ACC112 (cell line): Measurements from ENCODE around the gene KLF17.
"Not testable (repeated sequence)": the region's sequence is repeated elsewhere in the genome, so short reads cannot be mapped to it uniquely, and the experiment has no call there.

Source experiments
- H2AFZ ChIP-seq: fragments of 200-600 bp; sonication (generic); one replicate; pipeline ENCODE4 v1.6.0; 2017; ENCODE audit warnings: antibody characterized with exemption, low read length; ENCODE audit not compliant: unreplicated experiment
- H3K27ac ChIP-seq: fragments of 200-600 bp; sonication (generic); 2 replicates; pipeline ENCODE4 v1.5.1; 2014; ENCODE audit warnings: low read depth, mild to moderate bottlenecking, antibody characterized with exemption, low read length, moderate library complexity
- H3K27me3 ChIP-seq: fragments of 200-600 bp; sonication (generic); 2 replicates; pipeline ENCODE4 v1.6.1; 2014; ENCODE audit warnings: mild to moderate bottlenecking, antibody characterized with exemption, low read length, moderate library complexity, mixed read lengths; ENCODE audit not compliant: insufficient read depth
- H3K36me3 ChIP-seq: fragments of 200-600 bp; sonication (generic); 2 replicates; pipeline ENCODE4 v1.6.1; 2016; ENCODE audit warnings: mild to moderate bottlenecking, antibody characterized with exemption, low read length, moderate library complexity, mixed read lengths; ENCODE audit not compliant: insufficient read depth
- H3K4me1 ChIP-seq: fragments of 200-600 bp; sonication (generic); one replicate; pipeline ENCODE4 v1.6.1; 2016; ENCODE audit warnings: low read length, mixed read lengths; ENCODE audit not compliant: insufficient read depth, unreplicated experiment, control insufficient read depth
- H3K4me3 ChIP-seq: fragments of 200-600 bp; sonication (generic); 2 replicates; pipeline ENCODE4 v1.5.1; 2014; ENCODE audit warnings: mild to moderate bottlenecking, low read depth, low read length
- H3K79me2 ChIP-seq: fragments of 200-600 bp; sonication (generic); one replicate; pipeline ENCODE4 v1.6.0; 2016; ENCODE audit warnings: low read length; ENCODE audit not compliant: control insufficient read depth, unreplicated experiment, insufficient read depth

Gene KLF17

DNA sequence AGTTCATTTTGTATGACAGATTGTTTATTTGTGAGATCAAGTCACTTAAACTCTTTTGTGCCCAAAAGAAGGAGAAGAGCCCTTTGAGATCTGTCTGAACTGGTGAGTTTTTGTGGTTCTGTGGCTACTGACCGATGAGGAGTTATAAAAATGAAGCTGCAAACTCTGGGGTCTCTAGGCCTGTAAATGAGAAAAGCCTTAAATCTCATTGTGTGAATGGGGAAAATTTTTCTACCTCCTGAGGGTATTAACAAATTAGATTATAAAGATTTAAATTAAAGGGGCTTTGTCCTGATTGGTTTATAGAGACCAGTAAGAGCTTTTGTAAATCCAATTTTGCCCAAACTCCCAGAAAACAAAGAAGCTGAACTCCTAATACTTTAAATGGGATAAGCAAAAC, 9.7 kb upstream of the KLF17 start:
- Histone ChIP-seq H3K4me1 (peaks cover 7% of the 10 kb centered on the region), H3K79me2 (no peaks in the 10 kb centered on the region), H3K27me3 (no peaks in the 10 kb centered on the region), H3K27ac (no peak overlapping the region), H2AFZ (no peak overlapping the region), H3K36me3 (no peaks in the 10 kb centered on the region), H3K4me3 (no peak overlapping the region)

DNA sequence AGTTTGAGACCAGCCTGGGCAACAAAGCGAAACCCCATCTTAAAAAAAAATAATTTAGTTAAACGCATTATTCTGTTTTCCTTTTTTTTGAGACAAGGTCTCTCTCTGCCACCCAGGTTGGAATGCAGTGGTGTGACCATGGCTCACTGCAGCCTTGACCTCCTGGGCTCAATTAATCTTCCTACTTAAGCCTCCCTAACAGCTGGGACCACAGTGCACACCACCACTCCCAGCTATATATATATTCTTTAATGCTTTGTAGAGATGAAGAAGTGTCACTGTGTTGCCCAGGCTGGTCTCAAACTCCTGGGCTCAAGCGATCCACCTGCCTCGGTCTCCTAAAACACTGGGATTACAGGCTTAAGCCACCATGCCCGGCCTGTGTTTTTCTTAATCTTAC, 7.7 kb upstream of the KLF17 start:
- H3K4me1 ChIP-seq = peaks cover 7% of the 10 kb centered on the region
- H2AFZ ChIP-seq = no peak overlapping the region
- no peaks in the 10 kb centered on the region for H3K79me2 ChIP-seq
- no peaks in the 10 kb centered on the region for H3K36me3 ChIP-seq
- no peak overlapping the region for H3K4me3 ChIP-seq
- no peak overlapping the region for H3K27ac ChIP-seq
- H3K27me3 ChIP-seq = no peaks in the 10 kb centered on the region

DNA sequence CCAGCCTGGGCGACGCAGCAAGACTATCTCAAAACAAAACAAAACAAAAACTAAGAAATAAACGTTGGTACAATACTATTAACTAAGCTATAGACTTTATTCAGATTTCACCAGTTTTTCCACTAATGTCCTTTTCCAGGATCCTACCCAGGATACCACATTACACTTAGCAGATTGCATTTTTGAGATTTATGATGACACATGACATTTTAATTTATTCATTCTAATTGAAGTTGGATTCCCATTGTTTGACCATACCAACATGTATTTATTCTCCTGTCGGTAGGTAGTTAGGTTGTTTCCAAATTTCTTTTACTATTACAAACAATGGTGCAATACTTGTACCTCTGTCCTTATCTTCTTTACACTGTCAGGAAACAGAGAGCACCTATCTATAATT, 6.8 kb upstream of the KLF17 start:
- Histone ChIP-seq H3K4me3 (no peak overlapping the region), H3K27ac (no peak overlapping the region), H3K79me2 (no peaks in the 10 kb centered on the region), H2AFZ (no peak overlapping the region), H3K4me1 (peaks cover 7% of the 10 kb centered on the region), H3K36me3 (no peaks in the 10 kb centered on the region), H3K27me3 (no peaks in the 10 kb centered on the region)

DNA sequence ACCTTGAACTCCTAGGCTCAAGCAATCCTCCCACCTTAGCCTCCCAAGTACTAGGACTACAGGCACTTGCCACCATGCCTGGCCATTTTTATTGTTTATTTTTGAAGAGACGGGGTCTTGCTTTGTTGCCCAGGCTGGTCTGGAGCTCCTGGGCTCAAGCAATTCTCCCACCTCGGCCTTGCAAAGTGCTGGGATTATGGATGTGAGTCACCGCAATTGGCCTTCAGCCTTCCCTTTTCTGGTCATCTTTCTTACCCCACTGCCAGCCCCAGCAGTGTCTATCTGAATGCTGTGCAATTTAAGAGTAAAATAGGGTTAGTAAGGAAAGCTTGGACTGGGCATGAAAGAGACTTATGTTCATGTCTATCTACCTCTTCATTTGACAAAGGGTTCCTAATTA, 6.1 kb upstream of the KLF17 start:
- Histone ChIP-seq H3K27ac (no peak overlapping the region), H2AFZ (no peak overlapping the region), H3K4me1 (peaks cover 7% of the 10 kb centered on the region), H3K4me3 (no peak overlapping the region), H3K79me2 (no peaks in the 10 kb centered on the region), H3K36me3 (no peaks in the 10 kb centered on the region), H3K27me3 (no peaks in the 10 kb centered on the region)

DNA sequence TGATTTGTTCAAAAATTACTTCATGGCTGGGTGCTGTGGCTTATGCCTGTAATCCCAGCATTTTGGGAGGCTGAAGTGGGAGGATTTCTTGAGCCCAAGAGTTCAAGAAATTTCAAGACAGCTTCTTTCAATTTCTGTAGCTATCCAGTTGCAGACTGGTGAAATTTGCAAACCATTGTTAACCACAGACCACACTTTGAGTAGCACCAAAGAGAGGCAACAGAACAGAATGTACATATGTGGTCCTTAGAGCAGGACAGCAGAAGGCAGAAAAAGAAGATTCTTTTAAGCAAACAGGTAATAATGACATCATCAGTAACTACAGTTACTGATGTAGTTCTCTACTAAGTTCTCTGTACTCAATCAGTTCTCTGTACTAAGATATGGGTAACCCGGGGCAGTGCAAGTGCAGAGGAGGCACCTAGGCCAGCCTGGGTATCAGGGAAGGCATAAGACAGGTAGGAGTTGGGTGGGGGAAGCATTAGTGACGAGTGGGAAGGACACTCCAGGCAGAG, 5.5 kb upstream of the KLF17 start:
- Histone ChIP-seq H2AFZ (no peak overlapping the region), H3K4me3 (no peak overlapping the region), H3K36me3 (no peaks in the 10 kb centered on the region), H3K4me1 (peaks cover 3% of the 10 kb centered on the region), H3K79me2 (no peaks in the 10 kb centered on the region), H3K27me3 (no peaks in the 10 kb centered on the region), H3K27ac (no peak overlapping the region)

DNA sequence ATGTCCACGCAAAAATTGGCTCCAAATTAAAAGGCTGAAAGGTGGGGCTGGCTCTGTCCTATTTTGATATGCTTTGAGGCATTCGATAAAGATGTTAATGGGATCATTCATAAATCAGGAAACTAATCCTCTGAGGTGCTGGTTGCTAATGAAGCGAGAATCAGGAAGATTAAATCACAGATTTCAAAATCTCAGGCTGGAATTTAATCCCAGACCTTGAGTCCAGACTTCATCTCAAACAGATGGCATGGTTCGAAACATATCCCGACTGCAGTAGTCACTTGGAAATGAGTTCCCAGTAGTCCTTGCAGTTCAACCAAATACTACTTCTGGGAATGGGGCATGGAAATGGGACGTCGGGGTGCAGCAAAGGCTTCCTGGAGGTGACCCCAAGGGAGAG, 4.5 kb upstream of the KLF17 start:
- no peaks in the 10 kb centered on the region for H3K27me3 ChIP-seq
- H2AFZ ChIP-seq = no peak overlapping the region

DNA sequence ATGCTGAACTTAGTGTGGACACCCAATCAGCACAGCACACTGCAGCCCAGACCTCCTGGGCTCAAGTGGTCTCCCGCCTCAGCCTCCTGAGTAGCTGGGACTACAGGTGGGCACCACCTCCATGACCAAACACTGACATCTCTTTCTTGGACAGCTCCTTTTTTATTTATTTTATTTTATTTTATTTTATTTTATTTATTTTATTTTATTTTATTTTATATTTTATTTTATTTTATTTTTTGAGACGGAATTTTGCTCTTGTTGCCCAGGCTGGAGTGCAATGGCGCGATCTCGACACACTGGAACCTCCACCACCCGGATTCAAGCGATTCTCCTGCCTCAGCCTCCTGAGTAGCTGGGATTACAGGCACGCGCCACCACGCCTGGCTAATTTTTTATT, 1.3 kb upstream of the KLF17 start:
- not testable (repeated sequence) for H3K79me2 ChIP-seq, H3K4me1 ChIP-seq, H2AFZ ChIP-seq, H3K27me3 ChIP-seq, H3K27ac ChIP-seq, H3K4me3 ChIP-seq, H3K36me3 ChIP-seq

More for the DNA sequence above, 4.5 kb upstream of the KLF17 start:
- H3K79me2 ChIP-seq = no peaks in the 10 kb centered on the region
- no peak overlapping the region for H3K4me3 ChIP-seq
- no peak overlapping the region for H3K27ac ChIP-seq
- H3K4me1 ChIP-seq = no peaks in the 10 kb centered on the region
- no peaks in the 10 kb centered on the region for H3K36me3 ChIP-seq

DNA sequence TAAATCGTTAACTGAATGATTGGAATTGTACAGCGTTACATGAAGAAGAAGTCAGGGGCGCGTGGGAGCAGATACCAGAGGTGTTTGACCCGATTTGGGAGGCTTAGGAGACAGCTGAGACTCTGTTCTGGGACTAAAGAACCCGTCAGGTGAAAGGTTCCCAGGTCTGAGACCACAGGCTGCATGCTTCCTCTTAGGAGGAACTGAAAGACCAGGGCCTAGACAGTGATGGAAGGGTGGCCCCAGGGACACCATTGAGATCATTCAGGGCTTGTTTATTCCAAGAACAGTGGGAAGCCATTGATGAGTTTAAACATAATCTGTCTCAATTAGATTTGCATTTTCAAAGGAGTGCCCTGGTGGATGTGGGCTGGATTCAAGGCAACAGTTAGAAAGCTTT, 904 bp downstream of the KLF17 start:
- Histone ChIP-seq H3K27me3 (0 out of 2 replicates have a peak, but pooled peaks cover 4% of the 10 kb centered on the region), H3K79me2 (no peaks in the 10 kb centered on the region), H2AFZ (no peak overlapping the region), H3K36me3 (no peaks in the 10 kb centered on the region), H3K4me1 (no peaks in the 10 kb centered on the region), H3K4me3 (no peak overlapping the region), H3K27ac (no peak overlapping the region)

DNA sequence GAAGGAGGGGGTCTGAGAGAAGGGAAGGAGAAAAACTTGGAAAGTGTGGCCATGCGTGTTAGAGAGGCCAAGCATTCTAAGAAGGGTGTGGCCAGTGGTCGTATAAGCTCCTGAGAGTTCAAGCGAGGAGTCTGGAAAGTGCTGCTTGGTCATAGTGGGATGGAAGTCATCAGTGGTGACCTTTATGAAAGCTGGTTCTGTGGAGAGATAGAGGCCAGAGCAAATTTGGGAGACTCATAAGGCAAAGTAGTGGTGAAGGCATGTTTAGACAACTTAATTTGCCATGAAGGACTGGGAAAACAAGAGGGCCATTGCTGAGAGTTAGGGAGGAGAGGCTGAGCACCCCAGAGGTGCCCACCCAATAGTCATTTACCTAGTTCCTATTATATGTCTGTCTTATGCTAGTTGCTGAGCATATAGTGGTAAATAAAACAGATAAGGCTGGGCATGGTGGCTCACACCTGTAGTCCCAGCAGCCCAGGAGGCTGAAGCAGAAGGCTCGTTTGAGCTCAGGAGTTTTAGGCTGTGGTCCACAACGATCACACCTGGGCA, 1.9 kb downstream of the KLF17 start:
- H3K36me3 ChIP-seq = no peaks in the 10 kb centered on the region
- no peak overlapping the region for H3K4me3 ChIP-seq
- H3K4me1 ChIP-seq = no peaks in the 10 kb centered on the region
- H3K27me3 ChIP-seq = 0 out of 2 replicates have a peak, but pooled peaks cover 4% of the 10 kb centered on the region
- no peak overlapping the region for H2AFZ ChIP-seq
- no peaks in the 10 kb centered on the region for H3K79me2 ChIP-seq
- no peak overlapping the region for H3K27ac ChIP-seq

DNA sequence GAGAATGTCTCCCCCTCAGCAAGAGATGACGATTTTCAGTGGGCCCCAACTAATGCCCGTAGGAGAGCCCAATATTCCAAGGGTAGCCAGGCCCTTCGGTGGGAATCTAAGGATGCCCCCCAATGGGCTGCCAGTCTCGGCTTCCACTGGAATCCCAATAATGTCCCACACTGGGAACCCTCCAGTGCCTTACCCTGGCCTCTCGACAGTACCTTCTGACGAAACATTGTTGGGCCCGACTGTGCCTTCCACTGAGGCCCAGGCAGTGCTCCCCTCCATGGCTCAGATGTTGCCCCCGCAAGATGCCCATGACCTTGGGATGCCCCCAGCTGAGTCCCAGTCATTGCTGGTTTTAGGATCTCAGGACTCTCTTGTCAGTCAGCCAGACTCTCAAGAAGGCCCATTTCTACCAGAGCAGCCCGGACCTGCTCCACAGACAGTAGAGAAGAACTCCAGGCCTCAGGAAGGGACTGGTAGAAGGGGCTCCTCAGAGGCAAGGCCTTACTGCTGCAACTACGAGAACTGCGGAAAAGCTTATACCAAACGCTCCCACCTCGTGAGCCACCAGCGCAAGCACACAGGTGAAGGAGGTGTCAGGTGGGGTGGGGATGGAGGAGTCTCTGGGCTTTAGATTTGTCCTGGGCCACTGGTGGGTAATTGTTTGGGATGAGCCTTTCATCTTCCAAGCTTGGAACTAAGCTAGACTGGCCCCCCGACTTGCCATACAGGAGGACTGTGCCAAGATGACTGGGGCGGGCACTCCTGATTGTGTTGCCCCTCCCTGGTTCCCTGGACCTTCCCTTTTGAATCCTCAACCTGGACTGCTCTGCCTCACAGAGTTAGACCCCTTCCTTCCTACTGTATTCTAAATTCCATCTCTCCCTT, 11.2 kb downstream of the KLF17 start:
- H2AFZ ChIP-seq = no peak overlapping the region
- H3K36me3 ChIP-seq = no peaks in the 10 kb centered on the region
- H3K4me1 ChIP-seq = no peaks in the 10 kb centered on the region
- H3K27ac ChIP-seq = no peak overlapping the region
- H3K79me2 ChIP-seq = no peaks in the 10 kb centered on the region
- no peak overlapping the region for H3K4me3 ChIP-seq
- H3K27me3 ChIP-seq = no peaks in the 10 kb centered on the region

DNA sequence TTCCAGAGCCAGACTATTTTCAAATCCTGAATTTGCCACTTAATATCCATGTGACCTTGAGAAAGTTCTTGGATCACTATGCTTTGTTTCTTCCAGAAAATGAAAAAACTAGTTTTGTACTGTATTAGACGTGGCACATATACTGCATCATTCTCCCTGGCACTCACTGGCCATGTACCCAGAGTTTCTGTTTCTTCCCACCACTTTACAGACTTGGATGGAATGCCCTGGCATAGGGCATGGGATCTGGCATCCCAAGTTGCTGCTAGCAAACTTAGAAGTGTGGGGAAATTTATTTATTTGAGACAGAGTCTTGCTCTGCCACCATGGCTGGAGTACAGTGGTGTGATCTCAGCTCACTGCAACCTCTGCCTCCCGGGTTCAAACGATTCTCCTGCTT, 12.8 kb downstream of the KLF17 start:
- no peak overlapping the region for H3K27ac ChIP-seq
- H3K36me3 ChIP-seq = no peaks in the 10 kb centered on the region
- H3K4me1 ChIP-seq = no peaks in the 10 kb centered on the region
- H3K4me3 ChIP-seq = no peak overlapping the region
- no peak overlapping the region for H2AFZ ChIP-seq
- no peaks in the 10 kb centered on the region for H3K79me2 ChIP-seq
- no peaks in the 10 kb centered on the region for H3K27me3 ChIP-seq
